Fibroblast of lung (primary cell): ENCODE measurements around the gene GLP2R.

Experiments used
- EZH2 ChIP-seq: IDR thresholded peaks from 2 replicates; pipeline ENCODE4 v1.5.1; 2012; ENCODE audit warnings: low read length, control low read depth, mild to moderate bottlenecking; ENCODE audit errors: missing control alignments
- TF ChIP-seq, protein P1 (sequence below), 2 donors: IDR thresholded peaks in 1 of 2; conservative IDR thresholded peaks in 1 of 2; 1 replicate in 1 of 2; 2 replicates in 1 of 2; pipeline ENCODE4 v1.5.1; 2011 to 2012; ENCODE audit warnings: low read length in 2 of 2, control low read depth in 1 of 2, inconsistent platforms in 1 of 2, low read depth in 1 of 2, mild to moderate bottlenecking in 1 of 2

DNA sequence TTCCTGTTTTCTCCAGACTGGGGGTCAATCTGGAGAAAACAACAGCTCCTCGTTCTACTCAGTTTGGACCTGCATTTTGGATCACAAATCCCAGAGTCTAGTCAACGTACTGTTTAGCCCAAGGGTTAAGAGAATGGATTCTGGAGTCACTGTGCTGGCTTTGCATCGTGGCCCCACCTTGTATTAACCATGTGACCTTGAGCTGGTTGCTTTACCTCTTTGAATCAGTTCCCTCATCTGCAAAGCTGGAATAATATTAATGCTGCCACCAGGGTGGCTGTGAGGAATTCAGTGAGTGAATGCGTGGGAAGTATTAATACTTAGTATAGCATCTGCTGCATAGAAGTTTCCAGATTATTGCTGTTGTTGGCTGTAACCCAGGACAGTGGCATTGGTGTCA is 23.0 kb upstream of the GLP2R start:
- TF ChIP-seq, protein P1, sequence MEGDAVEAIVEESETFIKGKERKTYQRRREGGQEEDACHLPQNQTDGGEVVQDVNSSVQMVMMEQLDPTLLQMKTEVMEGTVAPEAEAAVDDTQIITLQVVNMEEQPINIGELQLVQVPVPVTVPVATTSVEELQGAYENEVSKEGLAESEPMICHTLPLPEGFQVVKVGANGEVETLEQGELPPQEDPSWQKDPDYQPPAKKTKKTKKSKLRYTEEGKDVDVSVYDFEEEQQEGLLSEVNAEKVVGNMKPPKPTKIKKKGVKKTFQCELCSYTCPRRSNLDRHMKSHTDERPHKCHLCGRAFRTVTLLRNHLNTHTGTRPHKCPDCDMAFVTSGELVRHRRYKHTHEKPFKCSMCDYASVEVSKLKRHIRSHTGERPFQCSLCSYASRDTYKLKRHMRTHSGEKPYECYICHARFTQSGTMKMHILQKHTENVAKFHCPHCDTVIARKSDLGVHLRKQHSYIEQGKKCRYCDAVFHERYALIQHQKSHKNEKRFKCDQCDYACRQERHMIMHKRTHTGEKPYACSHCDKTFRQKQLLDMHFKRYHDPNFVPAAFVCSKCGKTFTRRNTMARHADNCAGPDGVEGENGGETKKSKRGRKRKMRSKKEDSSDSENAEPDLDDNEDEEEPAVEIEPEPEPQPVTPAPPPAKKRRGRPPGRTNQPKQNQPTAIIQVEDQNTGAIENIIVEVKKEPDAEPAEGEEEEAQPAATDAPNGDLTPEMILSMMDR (conservative IDR thresholded peaks at IDR 0.05 in 1 of 2, IDR thresholded peaks at IDR 0.05 in 1 of 2; ENCODE audit: low read depth in 1 of 2, low read length in 2 of 2) = no peak
- no peak for TF ChIP-seq EZH2
